ENCODE data around the gene REPS1. TPM values are rescaled to one million over a fixed set of nuclear protein-coding genes. Genes with fewer than 3 reads are reported as not detected.

Gene REPS1
- total RNA-seq, 1 experiment from 2014 or later = 55.1 TPM

DNA sequence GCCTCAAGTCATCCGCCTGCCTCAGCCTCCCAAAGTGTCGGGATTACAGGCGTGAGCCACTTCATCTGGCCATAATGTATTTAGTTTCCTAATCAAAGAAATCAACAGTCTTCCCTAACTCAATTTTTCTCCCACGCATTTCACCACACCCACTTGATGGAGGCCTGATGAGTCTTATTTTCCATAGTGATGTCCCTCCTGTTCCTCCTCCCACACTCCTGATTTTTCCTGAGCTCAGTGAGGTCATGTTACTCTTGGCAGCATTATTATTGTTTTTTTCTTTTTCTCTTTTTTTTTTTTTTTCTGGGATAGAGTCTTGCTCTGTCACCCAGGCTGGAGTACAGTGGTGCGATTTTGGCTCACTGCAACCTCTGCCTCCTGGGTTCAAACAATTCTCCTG lies 49.4 kb upstream of the REPS1 start:
- H3K4me1 Mint-ChIP-seq = peaks cover 17% of the 10 kb centered on the region
- CTCF ChIA-PET = no interaction called here
- peaks cover 60% of the 10 kb centered on the region for H3K36me3 Mint-ChIP-seq
- no peaks in the 10 kb centered on the region for H3K9me3 Mint-ChIP-seq
- no peaks in the 10 kb centered on the region for H3K27me3 Mint-ChIP-seq (ENCODE audit: low read depth)
- DNase-seq (ENCODE audit: low spot score) (no peak), ATAC-seq (no peak)
- H3K27ac Mint-ChIP-seq = no peak overlapping the region
- POLR2A ChIA-PET = no interaction called here
- no peak overlapping the region for H3K4me3 Mint-ChIP-seq
- TF ChIP-seq, protein P1, sequence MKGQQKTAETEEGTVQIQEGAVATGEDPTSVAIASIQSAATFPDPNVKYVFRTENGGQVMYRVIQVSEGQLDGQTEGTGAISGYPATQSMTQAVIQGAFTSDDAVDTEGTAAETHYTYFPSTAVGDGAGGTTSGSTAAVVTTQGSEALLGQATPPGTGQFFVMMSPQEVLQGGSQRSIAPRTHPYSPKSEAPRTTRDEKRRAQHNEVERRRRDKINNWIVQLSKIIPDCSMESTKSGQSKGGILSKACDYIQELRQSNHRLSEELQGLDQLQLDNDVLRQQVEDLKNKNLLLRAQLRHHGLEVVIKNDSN (CRISPR knock-in tag; IDR thresholded peaks at IDR 0.05) = no peak

DNA sequence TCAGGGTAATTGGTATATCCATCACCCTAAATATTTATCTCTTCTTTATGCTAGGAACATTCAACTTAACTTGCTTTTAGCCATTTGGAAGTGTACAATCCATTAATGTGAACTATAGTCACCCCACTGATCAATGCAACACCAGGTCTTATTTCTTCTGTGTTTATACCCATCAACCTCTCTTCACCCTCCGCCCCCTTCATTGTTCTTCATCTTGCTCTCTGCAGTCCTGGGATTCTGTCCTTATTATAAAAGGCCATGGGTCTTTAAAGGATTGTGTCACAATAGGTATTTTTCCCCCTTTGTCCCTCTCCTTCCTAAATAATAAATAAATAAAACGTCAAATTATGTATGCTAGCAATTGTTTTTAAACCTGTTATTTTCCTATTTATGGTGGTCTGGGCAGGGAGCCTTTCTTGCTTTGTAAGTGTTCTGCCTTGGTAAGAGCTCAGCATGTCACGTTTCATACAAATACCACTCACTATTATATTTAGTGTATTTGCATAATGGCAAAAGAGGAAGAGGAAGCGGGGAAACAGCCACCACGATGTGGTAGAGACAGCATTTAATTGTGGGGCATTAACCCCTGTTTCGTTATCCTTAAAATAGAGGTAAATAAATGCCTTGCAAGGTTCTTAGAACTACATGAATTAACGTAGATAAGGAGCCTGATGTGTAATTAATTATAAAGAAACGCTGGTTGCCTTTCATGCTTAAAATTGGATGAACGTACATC lies 42.3 kb upstream of the REPS1 start:
- ChIA-PET POLR2A (no interaction called here), CTCF (interaction anchor here (0.5 to 1.9 kb wide), 2 partner anchors 42 to 234 kb away, joined by 5 to 8 read pairs; partner anchors contain the start of genes ECT2L and REPS1)
- no peak overlapping the region for H3K4me3 Mint-ChIP-seq
- peaks cover 16% of the 10 kb centered on the region for H3K36me3 Mint-ChIP-seq
- DNase-seq (ENCODE audit: low spot score) (no peak), ATAC-seq (no peak)
- H3K4me1 Mint-ChIP-seq = peaks cover 32% of the 10 kb centered on the region
- TF ChIP-seq, protein P2, sequence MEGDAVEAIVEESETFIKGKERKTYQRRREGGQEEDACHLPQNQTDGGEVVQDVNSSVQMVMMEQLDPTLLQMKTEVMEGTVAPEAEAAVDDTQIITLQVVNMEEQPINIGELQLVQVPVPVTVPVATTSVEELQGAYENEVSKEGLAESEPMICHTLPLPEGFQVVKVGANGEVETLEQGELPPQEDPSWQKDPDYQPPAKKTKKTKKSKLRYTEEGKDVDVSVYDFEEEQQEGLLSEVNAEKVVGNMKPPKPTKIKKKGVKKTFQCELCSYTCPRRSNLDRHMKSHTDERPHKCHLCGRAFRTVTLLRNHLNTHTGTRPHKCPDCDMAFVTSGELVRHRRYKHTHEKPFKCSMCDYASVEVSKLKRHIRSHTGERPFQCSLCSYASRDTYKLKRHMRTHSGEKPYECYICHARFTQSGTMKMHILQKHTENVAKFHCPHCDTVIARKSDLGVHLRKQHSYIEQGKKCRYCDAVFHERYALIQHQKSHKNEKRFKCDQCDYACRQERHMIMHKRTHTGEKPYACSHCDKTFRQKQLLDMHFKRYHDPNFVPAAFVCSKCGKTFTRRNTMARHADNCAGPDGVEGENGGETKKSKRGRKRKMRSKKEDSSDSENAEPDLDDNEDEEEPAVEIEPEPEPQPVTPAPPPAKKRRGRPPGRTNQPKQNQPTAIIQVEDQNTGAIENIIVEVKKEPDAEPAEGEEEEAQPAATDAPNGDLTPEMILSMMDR (IDR thresholded peaks at IDR 0.05) = no peak
- no peaks in the 10 kb centered on the region for H3K27me3 Mint-ChIP-seq (ENCODE audit: low read depth)
- no peaks in the 10 kb centered on the region for H3K9me3 Mint-ChIP-seq
- H3K27ac Mint-ChIP-seq = no peak overlapping the region

DNA sequence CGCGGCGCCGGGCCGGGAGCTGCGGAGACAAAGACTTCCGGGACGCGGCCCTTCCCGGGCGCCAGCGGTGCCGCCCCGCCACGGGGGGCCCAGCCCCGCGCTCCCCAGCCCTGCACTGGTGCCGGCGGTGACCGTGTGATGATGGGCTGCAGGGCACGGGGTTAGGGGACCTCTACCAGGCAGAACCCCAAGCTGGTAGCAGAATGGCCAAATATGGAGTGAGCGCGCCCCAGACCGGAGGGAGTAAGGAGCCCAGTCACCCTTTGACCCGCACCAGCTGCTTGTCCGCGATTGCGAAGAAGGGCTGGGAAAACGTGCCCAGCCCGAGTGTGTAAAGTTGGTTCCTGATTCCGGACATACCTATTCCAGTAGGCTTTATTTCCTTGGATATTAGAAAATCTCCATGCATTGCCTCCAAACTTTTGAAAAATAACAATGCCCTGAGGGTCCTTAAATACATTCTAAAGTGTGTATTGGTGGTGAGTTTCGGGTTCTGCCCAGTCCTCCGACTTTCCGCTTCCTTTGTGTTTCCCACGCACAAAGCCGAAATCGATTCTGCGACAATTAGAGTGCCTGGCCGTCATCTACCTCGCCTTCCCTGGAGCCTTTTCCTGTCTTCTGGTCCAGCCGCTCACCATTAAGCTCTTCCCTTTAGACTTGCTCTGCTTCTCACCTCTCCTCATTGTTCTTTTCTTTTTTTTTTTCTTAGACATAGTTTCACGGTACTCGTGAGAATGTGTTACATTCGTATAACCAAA lies 41.6 kb upstream of the REPS1 start:
- POLR2A ChIA-PET = interaction anchor here (2.6 kb wide), 1 partner anchor 43 kb away, joined by 10 read pairs; no protein-coding TSS in a partner anchor
- peaks cover 9% of the 10 kb centered on the region for H3K36me3 Mint-ChIP-seq
- DNase-seq (ENCODE audit: low spot score) (peak; percentile 47), ATAC-seq (peak; percentile 21)
- H3K27ac Mint-ChIP-seq = no peak overlapping the region
- no peaks in the 10 kb centered on the region for H3K9me3 Mint-ChIP-seq
- CTCF ChIA-PET = interaction anchor here (1.9 kb wide), 1 partner anchor 41 kb away, joined by 8 read pairs; the partner anchor contains the start of gene REPS1
- H3K4me1 Mint-ChIP-seq = peaks cover 32% of the 10 kb centered on the region
- TF ChIP-seq, protein P3, sequence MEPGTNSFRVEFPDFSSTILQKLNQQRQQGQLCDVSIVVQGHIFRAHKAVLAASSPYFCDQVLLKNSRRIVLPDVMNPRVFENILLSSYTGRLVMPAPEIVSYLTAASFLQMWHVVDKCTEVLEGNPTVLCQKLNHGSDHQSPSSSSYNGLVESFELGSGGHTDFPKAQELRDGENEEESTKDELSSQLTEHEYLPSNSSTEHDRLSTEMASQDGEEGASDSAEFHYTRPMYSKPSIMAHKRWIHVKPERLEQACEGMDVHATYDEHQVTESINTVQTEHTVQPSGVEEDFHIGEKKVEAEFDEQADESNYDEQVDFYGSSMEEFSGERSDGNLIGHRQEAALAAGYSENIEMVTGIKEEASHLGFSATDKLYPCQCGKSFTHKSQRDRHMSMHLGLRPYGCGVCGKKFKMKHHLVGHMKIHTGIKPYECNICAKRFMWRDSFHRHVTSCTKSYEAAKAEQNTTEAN (CRISPR knock-in tag; IDR thresholded peaks at IDR 0.05) = 0 out of 2 replicates have a peak, but pooled peaks have one; percentile 28
- TF ChIP-seq SP1 (CRISPR knock-in tag; conservative IDR thresholded peaks at IDR 0.05) (0 out of 2 replicates have a peak, but pooled peaks have one; percentile 13), JUN (CRISPR knock-in tag; IDR thresholded peaks at IDR 0.05) (0 out of 2 replicates have a peak, but pooled peaks have one; percentile 46), MXD4 (CRISPR knock-in tag; IDR thresholded peaks at IDR 0.05; ENCODE audit: borderline replicate concordance) (no peak), ETV6 (CRISPR knock-in tag; IDR thresholded peaks at IDR 0.05) (no peak), ZNF138 (CRISPR knock-in tag; conservative IDR thresholded peaks at IDR 0.05) (no peak)
- H3K27me3 Mint-ChIP-seq (ENCODE audit: low read depth) = no peaks in the 10 kb centered on the region
- H3K4me3 Mint-ChIP-seq = no peak overlapping the region

DNA sequence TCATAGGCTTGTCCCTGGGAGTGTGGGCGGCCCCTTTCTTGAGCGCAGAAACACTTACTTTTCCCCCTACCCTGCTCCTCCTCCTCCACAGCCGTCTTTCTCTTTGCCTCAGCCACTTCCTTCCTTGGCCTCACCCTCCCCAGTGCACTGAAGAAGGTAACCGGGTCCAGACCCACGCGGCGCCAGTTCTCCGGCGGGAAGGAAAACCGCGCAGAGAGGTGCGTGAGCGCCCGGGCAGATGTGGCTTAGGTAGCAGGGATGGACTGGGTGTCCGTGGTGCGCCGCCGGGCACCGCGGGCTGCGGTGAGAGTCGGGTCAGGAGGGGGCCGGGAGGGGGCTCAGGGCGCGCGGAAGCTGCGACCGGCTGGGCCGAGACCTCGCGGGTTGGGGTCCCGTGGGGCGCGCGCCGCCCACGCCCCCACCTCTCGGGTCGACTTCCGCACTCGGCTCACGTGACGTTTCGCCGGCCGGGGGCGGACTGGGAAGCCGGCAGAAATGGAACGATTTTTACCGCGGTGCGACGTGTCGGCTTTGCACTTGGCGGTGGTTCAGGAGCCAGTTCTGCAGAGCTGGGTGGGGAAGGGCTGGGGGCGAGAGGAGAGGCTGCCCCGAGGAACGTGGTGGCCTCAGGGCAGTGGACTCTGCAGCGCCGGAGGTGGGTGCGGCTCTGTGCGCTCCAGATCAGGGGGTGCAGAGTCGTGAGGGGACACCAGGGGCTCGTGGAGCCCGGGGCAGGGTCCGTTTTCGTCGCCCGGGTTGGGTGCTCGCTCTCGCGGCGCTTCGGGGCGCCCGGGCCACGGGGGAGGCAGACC lies 40.8 kb upstream of the REPS1 start, which contains the start of gene ABRACL:
Gene ABRACL, plus strand, starts transcription at position 88 of the 812 bp plus-strand sequence. CDS start 5,416 bp downstream, outside the sequence.
- DNase-seq (ENCODE audit: low spot score) = peak; percentile 78
- H3K4me1 Mint-ChIP-seq = peaks cover 32% of the 10 kb centered on the region
- no peak for TF ChIP-seq JUN (CRISPR knock-in tag; IDR thresholded peaks at IDR 0.05)
- TF ChIP-seq FOXJ3 (CRISPR knock-in tag; IDR thresholded peaks at IDR 0.05; ENCODE audit: borderline replicate concordance) = no peak
- TF ChIP-seq, protein P4, sequence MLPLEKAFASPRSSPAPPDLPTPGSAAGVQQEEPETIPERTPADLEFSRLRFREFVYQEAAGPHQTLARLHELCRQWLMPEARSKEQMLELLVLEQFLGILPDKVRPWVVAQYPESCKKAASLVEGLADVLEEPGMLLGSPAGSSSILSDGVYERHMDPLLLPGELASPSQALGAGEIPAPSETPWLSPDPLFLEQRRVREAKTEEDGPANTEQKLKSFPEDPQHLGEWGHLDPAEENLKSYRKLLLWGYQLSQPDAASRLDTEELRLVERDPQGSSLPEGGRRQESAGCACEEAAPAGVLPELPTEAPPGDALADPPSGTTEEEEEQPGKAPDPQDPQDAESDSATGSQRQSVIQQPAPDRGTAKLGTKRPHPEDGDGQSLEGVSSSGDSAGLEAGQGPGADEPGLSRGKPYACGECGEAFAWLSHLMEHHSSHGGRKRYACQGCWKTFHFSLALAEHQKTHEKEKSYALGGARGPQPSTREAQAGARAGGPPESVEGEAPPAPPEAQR (CRISPR knock-in tag; IDR thresholded peaks at IDR 0.05) = no peak; the same call in 1 of the 2 replicates
- no peak for TF ChIP-seq NFATC4 (CRISPR knock-in tag; IDR thresholded peaks at IDR 0.05)
- TF ChIP-seq, protein P5, sequence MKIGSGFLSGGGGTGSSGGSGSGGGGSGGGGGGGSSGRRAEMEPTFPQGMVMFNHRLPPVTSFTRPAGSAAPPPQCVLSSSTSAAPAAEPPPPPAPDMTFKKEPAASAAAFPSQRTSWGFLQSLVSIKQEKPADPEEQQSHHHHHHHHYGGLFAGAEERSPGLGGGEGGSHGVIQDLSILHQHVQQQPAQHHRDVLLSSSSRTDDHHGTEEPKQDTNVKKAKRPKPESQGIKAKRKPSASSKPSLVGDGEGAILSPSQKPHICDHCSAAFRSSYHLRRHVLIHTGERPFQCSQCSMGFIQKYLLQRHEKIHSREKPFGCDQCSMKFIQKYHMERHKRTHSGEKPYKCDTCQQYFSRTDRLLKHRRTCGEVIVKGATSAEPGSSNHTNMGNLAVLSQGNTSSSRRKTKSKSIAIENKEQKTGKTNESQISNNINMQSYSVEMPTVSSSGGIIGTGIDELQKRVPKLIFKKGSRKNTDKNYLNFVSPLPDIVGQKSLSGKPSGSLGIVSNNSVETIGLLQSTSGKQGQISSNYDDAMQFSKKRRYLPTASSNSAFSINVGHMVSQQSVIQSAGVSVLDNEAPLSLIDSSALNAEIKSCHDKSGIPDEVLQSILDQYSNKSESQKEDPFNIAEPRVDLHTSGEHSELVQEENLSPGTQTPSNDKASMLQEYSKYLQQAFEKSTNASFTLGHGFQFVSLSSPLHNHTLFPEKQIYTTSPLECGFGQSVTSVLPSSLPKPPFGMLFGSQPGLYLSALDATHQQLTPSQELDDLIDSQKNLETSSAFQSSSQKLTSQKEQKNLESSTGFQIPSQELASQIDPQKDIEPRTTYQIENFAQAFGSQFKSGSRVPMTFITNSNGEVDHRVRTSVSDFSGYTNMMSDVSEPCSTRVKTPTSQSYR (CRISPR knock-in tag; IDR thresholded peaks at IDR 0.05) = no peak
- 0 out of 2 replicates have a peak, but pooled peaks have one; percentile 26 for TF ChIP-seq ZNF138 (CRISPR knock-in tag; conservative IDR thresholded peaks at IDR 0.05)
- TF ChIP-seq FOXK1 (CRISPR knock-in tag; IDR thresholded peaks at IDR 0.05) = peak; percentile 14
- TF ChIP-seq, protein P3 (CRISPR knock-in tag; IDR thresholded peaks at IDR 0.05) = peak; percentile 35; the same call in 1 of the 2 replicates
- TF ChIP-seq ETV6 (CRISPR knock-in tag; IDR thresholded peaks at IDR 0.05) = peak; percentile 56

More for the DNA sequence above, 40.8 kb upstream of the REPS1 start, which contains the start of gene ABRACL:
- H3K27ac Mint-ChIP-seq = peak within 1 kb of the TSS; percentile 94
- no peaks in the 10 kb centered on the region for H3K27me3 Mint-ChIP-seq (ENCODE audit: low read depth)
- peaks cover 3% of the 10 kb centered on the region for H3K36me3 Mint-ChIP-seq
- ATAC-seq = peak; percentile 12
- CTCF ChIA-PET = interaction anchor here (1.9 kb wide), 1 partner anchor 40 kb away, joined by 8 read pairs; the partner anchor contains the start of gene REPS1
- H3K9me3 Mint-ChIP-seq = no peaks in the 10 kb centered on the region
- POLR2A ChIA-PET = interaction anchor here (2.6 kb wide), 1 partner anchor 42 kb away, joined by 10 read pairs; no protein-coding TSS in a partner anchor
- peak within 1 kb of the TSS; percentile 85 for H3K4me3 Mint-ChIP-seq
